Right hindlimb (tissue), 1 donor: ENCODE data around the gene SETD2.
"Not testable (repeated sequence)": the region's sequence is repeated elsewhere in the genome, so short reads cannot be mapped to it uniquely, and the experiment has no call there.

Source experiments
- DNase-seq: peaks from one replicate; pipeline ENCODE4 v3.0.0-alpha.2; 2018

Gene SETD2

DNA sequence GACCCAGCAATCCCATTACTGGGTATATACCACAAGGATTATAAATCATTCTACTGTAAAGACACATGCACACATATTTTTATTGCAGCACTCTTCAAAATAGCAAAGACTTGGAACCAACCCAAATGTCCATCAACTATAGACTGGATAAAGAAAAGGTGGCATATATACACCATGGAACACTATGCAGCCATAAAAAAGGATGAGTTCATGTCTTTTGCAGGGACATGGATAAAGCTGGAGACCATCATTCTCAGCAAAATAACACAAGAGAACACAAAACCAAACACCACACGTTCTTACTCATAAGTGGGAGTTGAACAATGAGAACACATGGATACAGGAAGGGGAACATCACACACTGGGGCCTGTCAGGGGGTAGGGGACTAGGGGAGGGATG lies 137.5 kb downstream of the SETD2 start:
- not testable (repeated sequence) for DNase-seq

DNA sequence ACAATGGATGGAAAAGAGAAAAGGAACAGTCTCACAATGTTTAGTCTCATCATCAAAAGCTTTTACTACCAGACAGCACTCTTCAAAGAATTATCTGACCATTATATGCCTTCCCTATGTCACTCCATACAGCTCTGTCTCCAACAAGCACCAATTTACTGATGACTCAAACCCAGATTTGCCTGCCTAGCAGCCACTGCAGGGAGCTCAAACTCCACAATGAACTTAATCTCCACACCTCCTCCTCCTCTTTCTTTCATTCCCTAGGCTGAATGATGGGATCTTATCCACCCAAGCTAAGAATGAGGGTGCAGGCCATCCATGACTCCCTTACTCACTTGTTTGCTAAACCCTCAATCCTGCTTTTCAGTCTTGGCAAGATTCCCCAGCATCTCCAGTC lies 139.0 kb downstream of the SETD2 start:
- DNase-seq, result no peak

DNA sequence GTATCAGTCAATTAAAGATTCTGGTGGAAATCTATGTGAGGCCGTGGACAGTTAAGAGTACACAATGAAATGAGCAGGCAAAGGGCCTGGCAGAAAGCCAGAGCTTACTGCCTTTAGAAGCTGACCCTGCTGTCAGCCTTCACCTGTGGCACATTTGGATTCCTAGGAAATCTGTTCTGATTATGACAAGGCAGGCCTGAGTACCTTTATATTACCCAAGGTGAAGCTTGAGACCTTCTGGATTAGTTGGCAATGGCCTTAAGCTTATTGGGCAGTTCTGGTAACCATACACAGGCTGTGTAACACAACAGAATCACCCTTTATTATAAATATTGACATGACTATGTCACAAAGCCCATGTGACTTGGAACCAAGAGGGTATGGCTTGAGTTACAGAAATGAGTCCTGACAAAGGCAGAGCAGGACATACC lies 141.3 kb downstream of the SETD2 start:
- DNase-seq, result no peak

DNA sequence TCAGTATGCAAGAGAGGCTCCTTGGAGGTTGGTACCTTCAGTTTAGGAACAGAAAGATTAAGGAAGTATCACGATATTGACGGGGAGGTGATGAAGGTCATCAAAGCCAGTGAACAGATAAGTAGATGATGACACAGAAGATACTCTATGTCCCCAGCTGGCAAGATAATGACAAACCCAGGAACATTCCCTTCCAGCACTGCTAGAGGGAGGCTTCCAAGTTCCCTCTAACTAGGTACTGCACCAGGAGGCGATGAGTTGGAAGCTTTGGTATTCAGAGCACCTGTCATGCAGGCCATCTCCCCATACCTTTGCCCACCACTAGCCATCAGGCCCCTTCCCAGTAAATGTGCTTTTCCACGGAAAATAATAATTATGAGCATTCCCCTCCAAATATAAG lies 143.6 kb downstream of the SETD2 start:
- DNase-seq, result no peak

DNA sequence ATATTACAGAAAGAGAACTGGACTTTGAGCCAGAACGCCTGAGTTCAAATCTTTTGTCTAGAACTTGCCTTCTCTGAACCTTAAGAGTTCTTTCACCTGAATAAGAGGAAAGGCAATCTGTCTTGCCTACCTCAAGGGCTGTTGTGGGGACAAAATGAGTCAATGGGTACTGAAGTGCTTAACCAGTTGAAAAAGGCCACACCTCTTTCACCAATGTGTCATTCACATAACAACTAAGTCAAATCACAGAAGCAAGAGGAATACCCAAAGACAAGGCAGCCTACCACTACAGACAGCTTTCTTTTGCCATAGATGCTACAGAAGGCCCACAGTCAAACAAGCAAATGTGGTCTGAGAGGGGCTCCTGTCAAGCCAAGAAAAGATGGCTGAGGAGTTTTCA lies 144.7 kb downstream of the SETD2 start:
- DNase-seq, result no peak

DNA sequence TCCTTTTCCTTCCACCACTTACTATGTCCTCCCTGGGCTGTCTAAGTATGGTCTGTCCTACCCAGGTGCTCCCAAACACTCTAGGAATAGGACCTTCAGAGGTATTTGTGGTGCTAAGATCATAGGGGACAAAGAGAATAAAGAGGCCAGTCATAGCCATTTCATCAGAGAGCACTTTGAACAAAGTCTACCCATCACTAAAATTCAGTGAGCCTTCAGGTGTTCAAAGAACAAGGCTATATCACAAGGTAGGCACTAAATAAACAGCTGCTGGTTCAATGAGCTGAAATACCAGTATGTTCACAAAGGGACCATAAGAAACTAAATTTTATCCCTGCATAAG lies 145.7 kb downstream of the SETD2 start:
- no peak for DNase-seq

DNA sequence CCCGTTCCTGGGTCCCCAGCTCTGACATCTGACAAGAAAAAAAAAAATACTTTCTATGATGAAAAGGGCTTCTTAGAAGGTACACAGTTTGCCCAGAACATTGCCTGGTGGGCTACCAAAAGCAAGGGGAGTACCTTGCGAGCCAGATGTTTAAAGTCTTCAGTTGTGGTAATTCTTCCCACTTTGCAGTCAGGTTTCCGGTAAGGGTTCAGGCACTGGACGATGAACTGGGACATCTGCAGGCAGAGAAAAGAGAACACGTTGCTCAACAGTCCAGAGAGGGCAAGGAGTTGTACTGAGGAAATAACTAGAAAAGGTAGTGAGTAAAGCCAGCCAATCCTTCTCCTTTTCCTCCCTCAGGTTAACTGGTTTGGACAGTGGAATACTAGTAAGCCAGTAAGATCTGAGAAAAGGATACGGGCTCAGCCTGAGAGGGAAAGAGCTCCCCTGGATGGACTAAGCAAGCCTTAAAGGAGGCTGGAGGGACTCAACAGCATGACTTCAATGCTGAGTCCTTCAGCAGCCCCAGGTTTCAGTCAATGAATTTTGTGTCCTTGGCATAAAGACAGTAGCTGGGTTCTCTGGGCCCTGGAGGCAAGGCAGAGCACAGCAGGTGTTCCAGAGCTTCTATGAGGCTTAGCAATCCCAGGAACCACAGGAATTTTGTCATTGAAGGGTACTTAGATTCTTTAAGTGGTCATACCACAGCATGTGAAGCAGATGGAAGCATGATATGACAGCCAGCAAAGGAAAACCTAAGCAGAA lies 146.2 kb downstream of the SETD2 start:
- no peak for DNase-seq

DNA sequence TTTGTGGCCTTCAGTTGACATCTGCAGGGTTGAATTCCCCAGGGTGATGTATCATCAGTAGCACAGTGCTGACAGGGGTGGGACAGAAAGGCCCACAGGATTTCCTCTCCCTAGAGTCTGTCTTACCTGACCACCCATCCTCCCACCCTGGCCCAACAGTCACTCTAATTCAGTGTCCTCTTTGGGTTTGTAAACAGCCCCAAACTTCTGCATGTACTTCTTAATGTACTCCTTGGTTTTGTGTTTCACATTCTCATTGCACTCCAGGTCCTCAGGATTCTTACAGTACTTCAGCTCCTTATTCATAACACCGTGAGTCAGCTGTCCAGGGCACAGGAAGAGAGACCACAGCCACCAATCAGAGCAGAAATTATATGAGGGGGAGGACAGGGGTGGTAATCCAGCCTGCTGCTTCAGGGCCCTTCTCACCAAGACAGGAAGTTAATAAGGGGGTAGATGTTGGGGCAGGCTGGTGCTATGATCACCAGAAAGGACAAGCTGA lies 146.9 kb downstream of the SETD2 start:
- no peak for DNase-seq

DNA sequence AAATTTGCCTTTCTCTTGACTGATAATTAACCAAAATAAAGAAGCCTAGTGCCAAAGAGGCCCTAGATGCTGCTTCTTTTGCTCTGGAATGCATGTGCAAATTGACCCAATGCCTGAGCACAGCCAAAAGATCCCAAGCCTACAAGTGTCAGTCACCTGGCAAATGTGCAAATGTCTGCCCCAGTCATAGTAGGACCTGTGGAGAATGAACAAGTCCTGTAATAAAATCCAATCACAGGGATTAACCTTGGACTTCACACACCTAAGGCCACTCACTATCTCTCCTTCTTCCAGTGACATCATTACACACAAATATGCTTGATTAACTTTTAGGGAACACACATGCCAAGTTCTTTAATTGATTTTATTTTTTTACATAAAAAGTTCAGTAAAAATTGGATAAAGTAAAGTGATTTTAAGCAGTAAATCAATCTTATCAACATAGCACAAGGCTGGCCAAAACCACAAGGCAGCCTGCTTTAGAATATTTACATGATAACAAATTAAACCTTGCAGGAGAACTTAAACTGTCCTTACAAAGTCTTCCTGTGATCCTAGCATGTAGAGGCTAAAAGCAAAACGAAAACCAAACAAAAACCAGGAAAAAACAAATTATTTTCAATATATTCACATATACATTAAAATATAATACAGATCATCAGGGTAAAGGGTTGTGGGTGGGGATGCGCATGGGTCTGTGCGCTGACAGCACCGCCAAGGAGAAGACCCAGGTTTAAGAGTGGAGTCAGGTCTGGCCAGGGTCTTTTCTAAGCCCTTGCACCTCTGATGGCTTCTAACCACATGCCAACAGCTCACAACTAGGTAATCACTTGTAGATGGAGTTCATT lies 147.6 kb downstream of the SETD2 start:
- no peak for DNase-seq

DNA sequence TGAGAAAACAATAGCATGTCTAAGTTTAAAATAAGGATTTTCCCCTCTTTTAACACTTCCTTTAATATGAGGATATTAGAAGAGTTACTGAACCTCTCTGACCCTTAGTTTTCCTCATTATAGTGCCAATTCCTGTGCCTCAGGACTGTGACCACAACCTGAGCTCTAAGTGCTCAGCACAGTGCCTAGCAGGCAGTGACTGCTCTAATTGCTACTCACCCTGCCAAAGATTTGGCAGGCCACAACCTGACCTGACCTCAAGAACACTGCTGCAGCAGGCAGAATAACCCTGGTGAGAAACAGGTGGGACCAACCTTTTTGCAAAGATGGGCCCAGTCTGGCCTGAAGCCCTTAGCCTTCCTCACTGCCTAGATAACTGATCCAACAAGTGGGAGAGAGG lies 148.8 kb downstream of the SETD2 start:
- DNase-seq, result no peak

DNA sequence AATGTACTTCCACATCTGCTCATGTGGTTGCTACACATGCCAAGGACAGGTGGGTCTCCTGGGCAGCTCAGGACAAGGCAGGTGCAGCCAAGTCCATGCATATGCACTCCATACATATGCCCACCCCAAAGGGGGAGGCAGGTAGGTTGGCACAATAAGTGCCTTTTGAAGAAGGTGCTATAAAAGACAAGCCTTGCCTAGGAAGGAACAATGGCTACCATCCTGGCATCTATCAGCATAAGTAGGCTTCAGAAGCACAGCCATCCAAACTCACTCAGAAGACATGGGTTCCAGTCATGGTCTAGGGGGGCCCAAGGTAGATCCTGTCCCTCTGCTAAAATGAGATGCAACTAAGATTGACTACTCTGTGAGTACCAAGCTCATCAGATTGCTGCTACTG lies 149.9 kb downstream of the SETD2 start:
- DNase-seq, result no peak

DNA sequence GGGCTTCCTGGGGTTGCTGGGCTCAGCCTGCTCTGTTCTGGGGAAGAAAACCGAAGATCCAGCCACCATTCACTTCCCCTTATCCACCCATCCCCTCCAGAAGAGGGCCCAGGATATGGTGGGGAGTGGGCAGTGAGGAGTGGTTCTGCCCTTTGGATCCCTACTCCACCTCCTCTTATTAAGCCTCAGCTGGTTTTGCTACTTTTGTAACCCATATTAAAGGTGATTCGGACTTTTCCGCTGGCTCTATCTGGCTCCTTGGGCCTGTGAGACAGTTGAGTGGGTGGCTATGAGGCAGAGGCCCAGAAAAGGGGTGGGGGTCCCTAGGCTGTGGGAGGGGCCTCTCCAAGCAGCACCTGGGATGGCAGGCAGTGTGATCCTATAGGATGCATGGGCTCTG lies 150.7 kb downstream of the SETD2 start:
- no peak for DNase-seq

DNA sequence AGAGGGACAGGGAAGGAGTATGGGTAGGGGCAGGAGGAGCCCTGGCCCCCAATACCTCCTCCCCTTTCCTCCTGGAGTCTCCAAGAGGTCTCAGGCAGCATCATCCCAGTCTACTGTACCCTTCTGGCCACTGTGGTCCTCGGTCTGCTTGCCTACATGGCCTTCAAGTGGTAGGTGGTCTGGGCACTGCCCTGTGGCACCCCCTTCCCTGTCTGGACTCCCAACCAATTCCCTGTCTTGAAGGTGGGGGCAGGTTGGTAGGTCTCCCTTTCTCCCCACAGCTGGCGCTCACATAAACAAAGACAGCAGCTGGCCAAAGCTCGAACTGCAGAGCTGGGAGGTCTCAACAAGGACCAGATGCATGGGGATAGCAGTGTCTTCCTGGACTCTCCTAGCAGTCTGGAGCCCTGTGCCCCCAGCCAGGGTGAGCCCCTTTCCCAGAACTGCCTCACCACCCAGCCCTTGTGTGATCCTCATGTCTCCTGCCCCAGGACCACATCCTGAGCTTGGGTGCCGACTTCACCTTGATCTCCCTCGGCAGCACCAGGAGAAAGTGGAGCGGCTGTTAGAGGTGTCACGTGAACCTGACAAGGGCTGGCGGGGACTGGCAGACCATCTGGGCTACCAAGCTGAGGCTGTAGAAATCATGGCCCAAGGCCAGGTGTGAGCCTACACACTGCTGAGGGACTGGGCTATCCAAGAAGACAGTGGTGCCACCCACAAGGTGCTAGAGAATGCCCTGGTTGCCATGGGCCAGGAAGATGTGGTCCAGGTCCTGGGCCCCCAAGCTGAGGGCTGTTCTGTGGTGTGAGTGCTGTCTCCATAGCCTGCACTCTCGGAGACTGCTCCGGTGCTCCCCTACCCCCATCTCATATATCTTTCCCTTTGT lies 151.3 kb downstream of the SETD2 start:
- no peak for DNase-seq

DNA sequence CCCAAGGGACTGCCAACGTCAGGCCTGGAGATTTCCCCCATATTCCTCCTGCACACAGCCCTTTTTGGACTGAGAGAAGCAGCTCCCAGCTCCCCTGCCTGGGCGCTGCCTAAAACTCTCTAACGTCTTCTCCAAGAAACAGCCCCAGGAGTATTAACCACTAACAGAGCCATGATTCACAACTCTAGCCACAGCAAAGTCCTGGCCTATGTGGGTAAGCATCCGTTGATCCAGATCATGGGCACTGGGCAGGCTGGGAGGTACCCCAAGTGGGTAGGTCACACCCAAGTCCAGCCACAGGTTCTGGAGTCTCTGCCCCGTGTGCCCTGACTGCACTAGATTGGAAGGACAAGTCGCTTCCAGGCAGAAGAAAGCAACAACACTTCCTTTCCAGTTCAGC lies 152.5 kb downstream of the SETD2 start:
- DNase-seq, result no peak

DNA sequence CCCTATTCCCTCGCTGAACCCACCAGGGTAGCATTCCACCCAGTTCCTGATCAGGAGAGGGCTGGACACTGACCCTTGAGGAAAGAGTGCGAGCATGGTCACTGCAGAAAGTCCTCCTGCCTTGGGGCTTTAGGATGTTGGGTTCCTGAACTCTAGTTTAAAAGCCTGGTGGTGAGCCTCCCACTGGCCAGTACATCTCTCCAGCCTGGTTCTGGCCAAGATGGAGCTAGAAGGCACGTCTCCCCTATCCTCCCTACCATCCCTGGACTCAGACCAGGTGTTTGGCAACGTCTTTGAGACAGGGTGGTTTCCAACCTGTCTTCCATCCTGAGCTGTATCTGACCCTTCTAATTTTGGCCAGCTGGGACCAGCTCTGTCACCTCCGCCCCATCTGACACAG lies 153.0 kb downstream of the SETD2 start:
- no peak for DNase-seq

DNA sequence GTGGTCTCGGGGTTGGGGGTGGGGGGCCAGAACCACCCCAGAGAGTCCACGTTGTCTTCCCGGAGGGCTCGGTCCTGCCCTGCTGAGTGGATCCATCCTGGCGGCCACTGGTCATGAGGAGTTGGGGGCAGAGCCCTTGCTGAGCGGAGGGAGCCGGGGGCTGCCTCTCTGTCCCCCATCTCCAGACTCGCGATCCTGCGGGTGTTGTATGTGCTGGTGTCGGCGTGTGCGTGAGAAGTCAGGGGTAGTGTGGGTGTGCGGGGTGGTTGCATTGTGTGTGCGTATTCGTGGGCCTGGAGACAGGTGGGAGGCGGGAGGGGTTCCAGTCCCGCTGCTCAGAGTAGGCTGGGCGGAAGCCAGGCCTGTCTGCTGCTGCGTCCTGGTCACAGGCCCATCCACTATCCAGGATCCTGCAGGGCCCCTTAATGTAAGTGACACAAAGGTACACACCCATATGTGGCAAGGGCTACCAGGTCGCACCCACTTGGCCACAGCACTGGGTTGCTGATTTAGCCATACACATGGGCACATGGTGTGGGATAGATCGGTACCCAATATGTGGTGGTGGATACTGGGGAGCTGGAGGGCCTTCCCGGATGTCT lies 153.7 kb downstream of the SETD2 start:
- peak; percentile 51 for DNase-seq

DNA sequence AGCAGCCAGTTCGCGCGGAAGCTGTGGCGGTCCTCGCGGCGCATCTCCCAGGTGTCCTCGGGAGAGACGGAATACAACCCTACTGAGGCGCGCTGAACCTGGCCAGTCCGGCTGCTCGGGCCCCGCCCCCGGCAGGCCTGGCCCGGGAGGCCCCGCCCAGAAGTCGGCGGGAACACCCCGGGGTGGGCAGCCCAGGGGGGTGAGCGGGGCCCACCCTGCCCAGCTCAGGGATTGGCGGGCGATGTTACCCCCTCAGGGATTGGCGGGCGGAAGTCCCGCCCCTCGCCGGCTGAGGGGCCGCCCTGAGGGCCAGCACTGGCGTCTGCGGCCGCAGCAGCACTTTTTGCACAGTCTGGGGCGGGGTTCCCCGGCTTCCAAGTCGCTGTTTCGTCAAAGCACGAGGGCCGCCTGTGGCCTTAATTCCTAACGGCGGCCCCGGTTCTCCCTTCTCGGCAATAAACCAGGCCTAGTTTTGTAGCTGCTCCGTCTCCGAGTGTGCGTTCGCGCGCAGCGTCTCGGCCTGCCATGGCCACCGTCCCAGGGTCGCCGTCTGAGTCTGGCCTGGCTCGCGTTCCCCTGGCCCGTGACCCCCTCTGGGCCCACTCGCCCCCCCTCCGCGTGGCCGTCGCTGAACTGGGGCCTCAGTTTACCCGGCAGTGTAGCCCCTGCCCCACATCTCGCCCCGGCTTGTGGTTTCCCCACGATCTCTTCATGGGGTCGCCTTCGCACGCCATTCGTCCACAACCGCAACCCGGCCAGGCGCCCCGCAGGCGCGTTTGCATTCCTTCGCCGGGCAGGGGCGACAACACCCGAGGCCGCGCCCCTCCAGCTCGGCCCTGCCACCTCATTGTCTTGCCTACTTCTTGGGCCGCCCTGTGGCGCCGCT lies 154.4 kb downstream of the SETD2 start:
- peak; percentile 95 for DNase-seq

DNA sequence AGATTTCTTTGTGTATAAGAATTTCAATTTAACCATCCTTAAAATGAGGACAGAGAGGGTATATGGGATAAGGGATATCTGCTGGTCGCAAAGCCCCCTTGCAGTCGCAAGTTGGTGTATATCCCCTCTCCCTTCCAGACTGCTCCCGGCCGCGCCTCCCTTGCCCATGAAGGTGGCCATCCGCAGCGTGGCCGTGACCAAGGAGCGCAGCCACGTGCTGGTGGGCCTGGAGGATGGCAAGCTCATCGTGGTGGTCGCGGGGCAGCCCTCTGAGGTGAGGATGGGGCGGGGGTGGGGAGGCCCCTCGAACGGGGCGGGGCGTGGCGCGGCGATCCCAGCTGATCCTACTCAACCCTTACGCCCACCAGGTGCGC lies 155.1 kb downstream of the SETD2 start:
- no peak for DNase-seq

DNA sequence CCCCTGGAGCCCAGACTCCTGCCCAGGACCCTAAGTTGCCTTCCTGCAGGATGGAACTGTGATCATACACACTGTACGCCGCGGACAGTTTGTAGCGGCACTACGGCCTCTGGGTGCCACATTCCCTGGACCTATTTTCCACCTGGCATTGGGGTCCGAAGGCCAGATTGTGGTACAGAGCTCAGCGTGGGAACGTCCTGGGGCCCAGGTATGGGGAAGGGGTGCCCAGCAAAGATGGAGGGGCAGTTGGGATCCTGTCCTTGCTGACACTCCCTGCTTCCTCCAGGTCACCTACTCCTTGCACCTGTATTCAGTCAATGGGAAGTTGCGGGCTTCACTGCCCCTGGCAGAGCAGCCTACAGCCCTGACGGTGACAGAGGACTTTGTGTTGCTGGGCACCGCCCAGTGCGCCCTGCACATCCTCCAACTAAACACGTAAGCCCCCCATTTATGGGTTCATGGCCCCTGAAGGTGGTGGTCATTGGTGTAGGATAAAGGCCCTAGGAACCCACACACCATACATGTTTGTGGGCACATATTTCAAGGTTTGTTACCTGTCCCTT lies 155.6 kb downstream of the SETD2 start:
- peak; percentile 30 for DNase-seq

DNA sequence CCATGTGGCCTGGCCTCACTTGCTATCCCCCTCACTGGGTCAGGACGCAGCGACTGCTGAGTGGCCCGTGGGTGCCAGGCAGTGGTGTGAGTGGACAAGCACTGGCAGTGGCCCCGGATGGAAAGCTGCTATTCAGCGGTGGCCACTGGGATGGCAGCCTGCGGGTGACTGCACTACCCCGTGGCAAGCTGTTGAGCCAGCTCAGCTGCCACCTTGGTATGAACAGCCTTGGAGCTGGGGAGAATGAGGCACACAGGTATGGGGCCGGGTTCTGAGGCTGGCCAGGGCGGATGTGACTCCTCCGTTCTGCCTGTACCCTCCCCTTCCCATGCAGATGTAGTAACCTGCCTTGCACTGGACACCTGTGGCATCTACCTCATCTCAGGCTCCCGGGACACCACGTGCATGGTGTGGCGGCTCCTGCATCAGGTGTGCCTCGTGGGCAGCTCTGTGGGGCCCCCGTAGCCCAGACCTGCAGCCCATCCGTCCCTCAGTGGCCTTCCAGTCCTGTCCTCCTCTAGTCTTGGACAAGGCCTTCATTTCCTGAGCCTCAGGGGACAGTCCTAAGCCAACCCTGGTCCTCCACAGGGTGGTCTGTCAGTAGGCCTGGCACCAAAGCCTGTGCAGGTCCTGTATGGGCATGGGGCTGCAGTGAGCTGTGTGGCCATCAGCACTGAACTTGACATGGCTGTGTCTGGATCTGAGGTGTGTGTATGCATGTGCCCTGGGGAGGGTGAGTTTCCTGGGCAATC lies 156.3 kb downstream of the SETD2 start:
- DNase-seq, result no peak

DNA sequence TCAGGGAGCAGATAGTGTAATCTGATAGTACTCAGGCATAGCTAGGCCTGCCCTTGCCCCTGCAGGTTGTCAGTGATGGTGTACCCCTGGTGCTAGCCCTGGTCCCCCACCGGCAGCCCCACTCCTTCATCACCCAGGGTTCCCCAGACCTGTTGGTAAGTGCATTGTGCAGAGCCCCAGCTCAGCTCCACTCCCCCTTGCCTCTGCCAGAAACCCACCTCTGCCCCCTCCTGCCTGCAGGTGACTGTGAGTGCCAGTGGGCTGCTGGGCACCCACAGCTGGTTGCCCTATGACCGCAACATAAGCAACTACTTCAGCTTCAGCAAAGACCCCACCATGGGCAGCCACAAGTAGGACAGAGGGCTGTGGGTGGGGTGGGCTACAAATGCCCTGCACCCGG lies 156.9 kb downstream of the SETD2 start:
- DNase-seq, result peak; percentile 13
